IMR-90 (cell line): ENCODE measurements around the gene LENEP. TPM values are rescaled to one million over a fixed set of nuclear protein-coding genes. Genes with fewer than 3 reads are reported as not detected.

Experiments
- ATAC-seq: fragments of 200-7000 bp; cut with Tn5 transposase; 2 replicates; pipeline ENCODE4 v1.9.1; 2020; ENCODE audit warnings: low read depth, mild to moderate bottlenecking, moderate library complexity
- BruUV-seq: library from RNA; stranded (reverse); fragments of 400-500 nt; replicated peaks from 2 replicates; lab custom pipeline; 2021; lab: Mats Ljungman, UMichigan
- CTCF ChIA-PET: fragments of 300-600 bp; formaldehyde crosslinking; extraction: SDS; loops from one replicate; lab custom pipeline; 2021; ENCODE audit warnings: antibody characterized with exemption; lab: Yijun Ruan, JAX
- POLR2A ChIA-PET: fragments of 300-600 bp; sonication (Branson Sonifier 250); formaldehyde crosslinking; loops from one replicate; lab custom pipeline; 2022; ENCODE audit warnings: antibody characterized with exemption; ENCODE audit not compliant: unreplicated experiment; lab: Charles Lee
- DNase-seq: peaks from one replicate; pipeline ENCODE4 v3.0.0; 2013
- H2AFZ ChIP-seq: replicated peaks from 2 replicates; pipeline ENCODE3; 2013; ENCODE audit warnings: low read length, mild to moderate bottlenecking; ENCODE audit not compliant: poor library complexity
- H2AK5ac ChIP-seq: 2 replicates; pipeline ENCODE4 v1.6.1; 2013; ENCODE audit warnings: low read depth, low read length, inconsistent platforms
- H2AK9ac ChIP-seq: replicated peaks from 2 replicates; pipeline ENCODE3; 2013; ENCODE audit warnings: mild to moderate bottlenecking, low read depth, low read length, moderate library complexity; ENCODE audit not compliant: poor library complexity
- H2BK120ac ChIP-seq: 2 replicates; pipeline ENCODE4 v1.6.1; 2013; ENCODE audit warnings: low read depth, low read length, inconsistent platforms
- H2BK15ac ChIP-seq: 3 replicates; pipeline ENCODE4 v1.6.1; 2013; ENCODE audit warnings: low read depth, low read length, inconsistent platforms
- H2BK20ac ChIP-seq: 2 replicates; pipeline ENCODE4 v1.6.1; 2013; ENCODE audit warnings: low read depth, mild to moderate bottlenecking, inconsistent platforms, low read length, moderate library complexity
- H2BK5ac ChIP-seq: 2 replicates; pipeline ENCODE4 v1.6.1; 2013; ENCODE audit warnings: mild to moderate bottlenecking, low read depth, low read length, inconsistent platforms; ENCODE audit not compliant: poor library complexity, severe bottlenecking
- H3K14ac ChIP-seq: replicated peaks from 2 replicates; pipeline ENCODE4 v1.6.1; 2013; ENCODE audit warnings: low read depth, low read length, inconsistent platforms
- H3K18ac ChIP-seq: 2 replicates; pipeline ENCODE4 v1.6.1; 2013; ENCODE audit warnings: low read depth, low read length, control low read depth
- H3K23ac ChIP-seq: 2 replicates; pipeline ENCODE4 v1.6.1; 2013; ENCODE audit warnings: low read depth, low read length, inconsistent platforms
- H3K27ac ChIP-seq: 2 replicates; pipeline ENCODE4 v1.5.1; 2013; ENCODE audit warnings: mild to moderate bottlenecking, control low read depth, low read length; ENCODE audit not compliant: insufficient read depth
- H3K27me3 ChIP-seq: 2 replicates; pipeline ENCODE4 v1.6.1; 2013; ENCODE audit warnings: low read length; ENCODE audit not compliant: control insufficient read depth, insufficient read depth
- H3K36me3 ChIP-seq: 2 replicates; pipeline ENCODE4 v1.6.1; 2013; ENCODE audit warnings: low read length, mixed read lengths; ENCODE audit not compliant: control insufficient read depth, insufficient read depth
- H3K4ac ChIP-seq: 2 replicates; pipeline ENCODE4 v1.6.1; 2013; ENCODE audit warnings: low read depth, low read length, inconsistent platforms
- H3K4me1 ChIP-seq: 2 replicates; pipeline ENCODE4 v1.6.1; 2013; ENCODE audit warnings: low read length, mixed read lengths; ENCODE audit not compliant: control insufficient read depth, insufficient read depth
- H3K4me2 ChIP-seq: 2 replicates; pipeline ENCODE4 v1.6.1; 2013; ENCODE audit warnings: low read depth, mild to moderate bottlenecking, control low read depth, low read length, moderate library complexity
- H3K4me3 ChIP-seq: 2 replicates; pipeline ENCODE4 v1.5.1; 2013; ENCODE audit warnings: low read depth, mild to moderate bottlenecking, control low read depth, low read length, moderate library complexity; ENCODE audit not compliant: insufficient read depth
- H3K56ac ChIP-seq: 2 replicates; pipeline ENCODE4 v1.6.1; 2013; ENCODE audit warnings: low read length, inconsistent platforms; ENCODE audit not compliant: insufficient read depth; ENCODE audit errors: extremely low read depth
- H3K79me1 ChIP-seq, 2 experiments: 2 replicates each; pipeline ENCODE4 v1.6.1; 2013; ENCODE audit warnings: low read length in 2 of 2, inconsistent platforms in 1 of 2, low read depth in 1 of 2
- H3K9ac ChIP-seq: 2 replicates; pipeline ENCODE4 v1.6.1; 2013; ENCODE audit warnings: low read depth, low read length, control low read depth
- H3K9me1 ChIP-seq: 2 replicates; pipeline ENCODE4 v1.6.1; 2013; ENCODE audit warnings: low read length, inconsistent platforms; ENCODE audit not compliant: insufficient read depth
- H3K9me3 ChIP-seq: 2 replicates; pipeline ENCODE4 v1.6.1; 2013; ENCODE audit warnings: low read length; ENCODE audit not compliant: control insufficient read depth, insufficient read depth
- H4K20me1 ChIP-seq: 2 replicates; pipeline ENCODE4 v1.6.1; 2013; ENCODE audit warnings: low read length, inconsistent platforms; ENCODE audit not compliant: insufficient read depth
- H4K5ac ChIP-seq: 2 replicates; pipeline ENCODE4 v1.6.1; 2013; ENCODE audit warnings: mild to moderate bottlenecking, low read depth, low read length, control low read depth
- H4K8ac ChIP-seq, 2 experiments: 2 replicates each; pipeline ENCODE4 v1.6.1; 2013; ENCODE audit warnings: low read depth in 2 of 2, low read length in 2 of 2, control low read depth in 1 of 2, inconsistent platforms in 1 of 2
- H4K91ac ChIP-seq: 2 replicates; pipeline ENCODE4 v1.6.1; 2013; ENCODE audit warnings: low read depth, low read length, inconsistent platforms; ENCODE audit not compliant: insufficient read depth
- BHLHE40 ChIP-seq: fragments of 150-350 bp; IDR thresholded peaks from 2 replicates; pipeline ENCODE4 v1.6.1; 2016; ENCODE audit warnings: mild to moderate bottlenecking, low read depth, low read length
- CEBPB ChIP-seq: IDR thresholded peaks from 2 replicates; pipeline ENCODE4 v1.6.1; 2012; ENCODE audit warnings: low read depth, low read length, improper control_type of control experiment
- CHD1 ChIP-seq: IDR thresholded peaks from 2 replicates; pipeline ENCODE4 v1.6.1; 2012; ENCODE audit warnings: low read depth, low read length, improper control_type of control experiment
- FOS ChIP-seq: fragments of 150-350 bp; IDR thresholded peaks from 2 replicates; pipeline ENCODE4 v1.6.1; 2016; ENCODE audit warnings: low read depth, low read length
- MAFK ChIP-seq: IDR thresholded peaks from 2 replicates; pipeline ENCODE4 v1.6.1; 2012; ENCODE audit warnings: low read depth, low read length, improper control_type of control experiment
- MAZ ChIP-seq: IDR thresholded peaks from 2 replicates; pipeline ENCODE4 v1.6.1; 2012; ENCODE audit warnings: low read depth, mild to moderate bottlenecking, low read length, improper control_type of control experiment, moderate library complexity, borderline replicate concordance
- MXI1 ChIP-seq: IDR thresholded peaks from 2 replicates; pipeline ENCODE4 v1.6.1; 2012; ENCODE audit warnings: low read depth, mild to moderate bottlenecking, low read length, moderate library complexity, borderline replicate concordance
- NFE2L2 ChIP-seq: fragments of 150-350 bp; IDR thresholded peaks from 2 replicates; pipeline ENCODE4 v1.6.1; 2016; ENCODE audit warnings: low read depth, mild to moderate bottlenecking, low read length
- POLR2A ChIP-seq: IDR thresholded peaks from 2 replicates; pipeline ENCODE4 v1.6.1; 2012; ENCODE audit warnings: mild to moderate bottlenecking, low read depth, low read length
- RAD21 ChIP-seq: IDR thresholded peaks from 2 replicates; pipeline ENCODE4 v1.6.1; 2012; ENCODE audit warnings: low read length, improper control_type of control experiment
- RCOR1 ChIP-seq: IDR thresholded peaks from 2 replicates; pipeline ENCODE4 v1.6.1; 2012; ENCODE audit warnings: mild to moderate bottlenecking, low read length, improper control_type of control experiment; ENCODE audit not compliant: insufficient replicate concordance
- RFX5 ChIP-seq: IDR thresholded peaks from 2 replicates; pipeline ENCODE4 v1.8.0; 2012; ENCODE audit warnings: low read depth, mild to moderate bottlenecking, low read length, moderate library complexity
- SMC3 ChIP-seq: fragments of 150-350 bp; IDR thresholded peaks from 2 replicates; pipeline ENCODE4 v1.6.1; 2016; ENCODE audit warnings: low read depth, mild to moderate bottlenecking, antibody characterized with exemption, low read length, moderate library complexity
- WGBS, 2 experiments: methylation state at CpG; one replicate each; pipeline versions ENCODE4 v1.1.5 to v1.1.7; 2013; ENCODE audit warnings: missing lambda C conversion rate in 2 of 2; ENCODE audit not compliant: insufficient read length in 1 of 2; ENCODE audit errors: extremely low coverage in 2 of 2; 5-methylcytosine and 5-hydroxymethylcytosine counted together
- dilution Hi-C: fragments of 300-500 bp; cut with HindIII; formaldehyde crosslinking; loops from one replicate; pipeline ENCODE4 v1.14.3; 2018; ENCODE audit warnings: low sequenced_read_pairs; ENCODE audit not compliant: unreplicated experiment
- in situ Hi-C: fragments of 300-500 bp; cut with MboI; formaldehyde crosslinking; loops from 3 replicates; pipeline ENCODE4 v1.14.3; 2019; ENCODE audit warnings: low sequenced_read_pairs, inconsistent platforms, mixed read lengths
- intact Hi-C: fragments of 100-400 bp; cut with micrococcal nuclease; formaldehyde crosslinking; loops from 2 replicates; pipeline ENCODE4 v1.10.0; 2022
- polyA plus RNA-seq, 3 experiments: library from polyadenylated mRNA; depleted of rRNA; stranded (reverse); fragments of >200 nt; gene quantifications; 2 replicates each; pipeline ENCODE4 v1.2.3, GENCODE V29; 2012; ENCODE audit warnings: low replicate concordance in 1 of 3
- total RNA-seq: library from RNA; depleted of rRNA; stranded (reverse); fragments of >200 nt; gene quantifications from 2 replicates; pipeline ENCODE4 v1.2.3, GENCODE V29; 2012
- TF ChIP-seq, protein P1 (sequence below): fragments of 150-350 bp; IDR thresholded peaks from 2 replicates; pipeline ENCODE4 v1.6.1; 2016; ENCODE audit warnings: low read depth, mild to moderate bottlenecking, low read length, moderate library complexity, borderline replicate concordance
- TF ChIP-seq, protein P2 (sequence below): conservative IDR thresholded peaks from 2 replicates; pipeline ENCODE4 v1.5.1; 2012; ENCODE audit warnings: mild to moderate bottlenecking, low read depth, low read length, improper control_type of control experiment
- TF ChIP-seq, protein P3 (sequence below): fragments of 150-350 bp; IDR thresholded peaks from 2 replicates; pipeline ENCODE4 v1.6.1; 2017; ENCODE audit warnings: mild to moderate bottlenecking, antibody characterized with exemption, low read length, low read depth

The LENEP gene
- total and polyA plus RNA-seq, 2 of the 4 experiments (the other 2 are of a cell fraction) = not detected

DNA sequence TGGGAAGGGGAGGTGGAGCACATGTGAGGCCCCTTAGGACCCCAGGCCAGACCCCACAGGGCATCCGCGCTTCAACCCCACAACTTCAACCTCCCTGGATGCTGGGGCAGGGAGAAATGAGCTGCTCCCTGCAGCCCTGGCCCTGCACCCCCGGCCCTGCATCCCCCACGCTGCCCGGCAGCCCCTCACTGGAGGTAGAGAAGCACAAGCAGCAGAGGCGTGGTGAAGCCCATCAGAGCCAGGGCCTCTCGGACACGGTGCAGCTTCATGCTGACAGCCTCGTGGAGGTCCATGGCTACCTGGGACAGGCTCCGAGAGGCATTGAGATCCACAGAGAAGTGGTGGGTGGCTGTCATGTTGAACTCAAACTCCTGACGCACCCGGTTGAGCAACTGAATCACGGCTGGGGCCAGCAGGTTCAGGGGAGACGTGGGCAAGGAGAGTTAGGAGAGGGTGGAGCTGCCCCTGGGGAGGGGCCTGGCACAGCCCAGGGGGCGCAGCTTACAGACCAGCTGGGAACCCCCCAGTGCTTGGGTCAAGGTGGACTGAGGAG lies 36.9 kb downstream of the LENEP start:
- H2AK5ac ChIP-seq = no peak overlapping the region
- H3K23ac ChIP-seq = no peak overlapping the region
- dilution Hi-C loops = no loop called here
- no peaks in the 10 kb centered on the region for H3K9me3 ChIP-seq
- no peak overlapping the region for H2BK5ac ChIP-seq
- DNase-seq = no peak
- H3K36me3 ChIP-seq = no peaks in the 10 kb centered on the region
- H3K27me3 ChIP-seq = peaks cover 35% of the 10 kb centered on the region
- H3K27ac ChIP-seq = no peak overlapping the region
- WGBS, 2 experiments = 69% methylated on average over 12 of the region's 15 CpGs; no CpG with 5 or more reads in 1 of the 2 experiments
- in situ Hi-C loops = no loop called here
- no peak overlapping the region for H2BK15ac ChIP-seq
- H2BK120ac ChIP-seq = no peak overlapping the region
- H3K9me1 ChIP-seq = peaks cover 4% of the 10 kb centered on the region
- intact Hi-C loops = no loop called here
- peaks cover 3% of the 10 kb centered on the region; the same call in 1 of the 2 replicates for H3K4me1 ChIP-seq
- H3K4me3 ChIP-seq = no peak overlapping the region
- H2AK9ac ChIP-seq = no peak overlapping the region
- no peak for ATAC-seq
- no peak overlapping the region for H3K18ac ChIP-seq
- no TSS peak for BruUV-seq
- H4K8ac ChIP-seq = no peak overlapping the region
- H3K9ac ChIP-seq = no peak overlapping the region
- no peak overlapping the region for H2BK20ac ChIP-seq
- H3K14ac ChIP-seq = no peak overlapping the region
- no peak overlapping the region for H4K5ac ChIP-seq
- peak overlapping the region; percentile 43 for H2AFZ ChIP-seq
- no peaks in the 10 kb centered on the region; the same call in 1 of the 2 replicates for H4K20me1 ChIP-seq
- H3K79me1 ChIP-seq = no peaks in the 10 kb centered on the region
- POLR2A ChIA-PET = no interaction called here
- CTCF ChIA-PET = no interaction called here
- H3K4me2 ChIP-seq = no peak overlapping the region
- H3K56ac ChIP-seq = no peak overlapping the region
- no peak overlapping the region for H4K91ac ChIP-seq
- no peak overlapping the region for H3K4ac ChIP-seq
- TF ChIP-seq RCOR1 = no peak
- no peak for TF ChIP-seq RFX5
- TF ChIP-seq, protein P1, sequence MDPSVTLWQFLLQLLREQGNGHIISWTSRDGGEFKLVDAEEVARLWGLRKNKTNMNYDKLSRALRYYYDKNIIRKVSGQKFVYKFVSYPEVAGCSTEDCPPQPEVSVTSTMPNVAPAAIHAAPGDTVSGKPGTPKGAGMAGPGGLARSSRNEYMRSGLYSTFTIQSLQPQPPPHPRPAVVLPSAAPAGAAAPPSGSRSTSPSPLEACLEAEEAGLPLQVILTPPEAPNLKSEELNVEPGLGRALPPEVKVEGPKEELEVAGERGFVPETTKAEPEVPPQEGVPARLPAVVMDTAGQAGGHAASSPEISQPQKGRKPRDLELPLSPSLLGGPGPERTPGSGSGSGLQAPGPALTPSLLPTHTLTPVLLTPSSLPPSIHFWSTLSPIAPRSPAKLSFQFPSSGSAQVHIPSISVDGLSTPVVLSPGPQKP = no peak
- TF ChIP-seq BHLHE40 = no peak
- TF ChIP-seq, protein P2, sequence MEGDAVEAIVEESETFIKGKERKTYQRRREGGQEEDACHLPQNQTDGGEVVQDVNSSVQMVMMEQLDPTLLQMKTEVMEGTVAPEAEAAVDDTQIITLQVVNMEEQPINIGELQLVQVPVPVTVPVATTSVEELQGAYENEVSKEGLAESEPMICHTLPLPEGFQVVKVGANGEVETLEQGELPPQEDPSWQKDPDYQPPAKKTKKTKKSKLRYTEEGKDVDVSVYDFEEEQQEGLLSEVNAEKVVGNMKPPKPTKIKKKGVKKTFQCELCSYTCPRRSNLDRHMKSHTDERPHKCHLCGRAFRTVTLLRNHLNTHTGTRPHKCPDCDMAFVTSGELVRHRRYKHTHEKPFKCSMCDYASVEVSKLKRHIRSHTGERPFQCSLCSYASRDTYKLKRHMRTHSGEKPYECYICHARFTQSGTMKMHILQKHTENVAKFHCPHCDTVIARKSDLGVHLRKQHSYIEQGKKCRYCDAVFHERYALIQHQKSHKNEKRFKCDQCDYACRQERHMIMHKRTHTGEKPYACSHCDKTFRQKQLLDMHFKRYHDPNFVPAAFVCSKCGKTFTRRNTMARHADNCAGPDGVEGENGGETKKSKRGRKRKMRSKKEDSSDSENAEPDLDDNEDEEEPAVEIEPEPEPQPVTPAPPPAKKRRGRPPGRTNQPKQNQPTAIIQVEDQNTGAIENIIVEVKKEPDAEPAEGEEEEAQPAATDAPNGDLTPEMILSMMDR = no peak
- no peak for TF ChIP-seq CHD1
- no peak for TF ChIP-seq FOS
- TF ChIP-seq MAZ = no peak
- no peak for TF ChIP-seq MAFK
- no peak for TF ChIP-seq SMC3
- TF ChIP-seq POLR2A = no peak
- TF ChIP-seq MXI1 = no peak
- no peak for TF ChIP-seq NFE2L2
- no peak for TF ChIP-seq CEBPB
- TF ChIP-seq RAD21 = no peak
- TF ChIP-seq, protein P3, sequence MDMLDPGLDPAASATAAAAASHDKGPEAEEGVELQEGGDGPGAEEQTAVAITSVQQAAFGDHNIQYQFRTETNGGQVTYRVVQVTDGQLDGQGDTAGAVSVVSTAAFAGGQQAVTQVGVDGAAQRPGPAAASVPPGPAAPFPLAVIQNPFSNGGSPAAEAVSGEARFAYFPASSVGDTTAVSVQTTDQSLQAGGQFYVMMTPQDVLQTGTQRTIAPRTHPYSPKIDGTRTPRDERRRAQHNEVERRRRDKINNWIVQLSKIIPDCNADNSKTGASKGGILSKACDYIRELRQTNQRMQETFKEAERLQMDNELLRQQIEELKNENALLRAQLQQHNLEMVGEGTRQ = no peak
